Heart right ventricle (tissue), 16 donors: Measurements from ENCODE around the gene ATXN1. TPM values are rescaled to one million over a fixed set of nuclear protein-coding genes. Genes with fewer than 3 reads are reported as not detected.
"Not testable (repeated sequence)": the region's sequence is repeated elsewhere in the genome, so short reads cannot be mapped to it uniquely, and the experiment has no call there.

Source experiments
- ATAC-seq, 8 donors: fragments of 200-7000 bp; cut with Tn5 transposase; one replicate each; pipeline ENCODE4 v1.9.1; 2020; ENCODE audit warnings: mild to moderate bottlenecking in 8 of 8, moderate library complexity in 8 of 8, moderate number of reproducible peaks in 1 of 8
- DNase-seq, 2 donors: peaks; one replicate each; pipeline ENCODE4 v3.0.0-alpha.2; 2020
- H3K27ac ChIP-seq, 10 donors: fragments of 200-600 bp; sonication (generic) in 2 of 10; one replicate each; pipeline versions ENCODE4 v1.5.0 to v1.8.0; 2020 to 2022; ENCODE audit warnings: mild to moderate bottlenecking in 3 of 10
- H3K27me3 ChIP-seq, 7 donors: fragments of 200-600 bp; one replicate each; pipeline ENCODE4 v1.8.0; 2021 to 2022; ENCODE audit warnings: mild to moderate bottlenecking in 2 of 7
- H3K36me3 ChIP-seq, 9 donors: fragments of 200-600 bp; sonication (generic) in 1 of 9; one replicate each; pipeline versions ENCODE4 v1.5.0 to v1.8.0; 2020 to 2022; ENCODE audit warnings: mild to moderate bottlenecking in 2 of 9
- H3K4me1 ChIP-seq, 9 donors: fragments of 200-600 bp; sonication (generic) in 1 of 9; one replicate each; pipeline versions ENCODE4 v1.5.0 to v1.8.0; 2020 to 2022; ENCODE audit warnings: mild to moderate bottlenecking in 4 of 9
- H3K4me3 ChIP-seq, 10 donors: fragments of 200-600 bp; sonication (generic) in 2 of 10; one replicate each; pipeline versions ENCODE4 v1.5.0 to v1.8.0; 2020 to 2022; ENCODE audit warnings: mild to moderate bottlenecking in 7 of 10, moderate library complexity in 2 of 10
- H3K9me3 ChIP-seq, 11 donors: fragments of 200-600 bp in 10 of 11; sonication (generic) in 2 of 11; one replicate each; pipeline versions ENCODE4 v1.5.0 to v1.8.0; 2013 to 2022; ENCODE audit warnings: mild to moderate bottlenecking in 2 of 11, control low read depth in 1 of 11, moderate library complexity in 1 of 11
- CTCF ChIP-seq, 9 donors: fragments of 200-600 bp; sonication (generic) in 2 of 9; IDR thresholded peaks; one replicate each; pipeline versions ENCODE4 v1.5.0 to v1.8.0; 2021 to 2022; ENCODE audit warnings: antibody characterized with exemption in 9 of 9, mild to moderate bottlenecking in 5 of 9, moderate library complexity in 1 of 9
- WGBS, 2 donors: extraction: QIAGEN DNeasy Blood & Tissue Kit; methylation state at CpG; one replicate each; pipeline ENCODE4 v1.1.7; 2013; ENCODE audit warnings: inconsistent platforms in 1 of 2; 5-methylcytosine and 5-hydroxymethylcytosine counted together
- intact Hi-C, 10 donors: fragments of 100-400 bp; cut with DNase I; formaldehyde crosslinking; loops; one replicate each; pipeline versions ENCODE4 v1.11.1 to v1.14.2; 2022
- polyA plus RNA-seq, 2 donors: library from polyadenylated mRNA; stranded (reverse); fragments of 200-250 nt; gene quantifications; one replicate each; pipeline ENCODE4 v1.2.3, GENCODE V29; 2013
- total RNA-seq, 10 donors: library from RNA; stranded (reverse); fragmentation: NEBNext Ultra II Directional in 3 of 10; extraction: Animal tissue kit (Norgen Biotek cat#: 25700) in 3 of 10; gene quantifications; one replicate each; pipeline versions ENCODE4 v1.2.1 to v1.2.4, GENCODE V29; 2021 to 2023
- donor health status: Arrhythmogenic right ventricular cardiomyopathy.
- donor health status: ischemic (EF 13 %, LVEDD 7.1; RV severe dilation, severe dysfunction).
- donor health status: healthy with polysubstance abuse.
- donor health status: DM: no; HTN: yes; CAD: no.
- donor health status: DM: no; HTN: no; CAD: no.
- donor health status: ischemic (EF 25% LVEDD 6.9; RV normal size, moderate dysfunction).
- donor health status: ischemic (EF 25% LVEDD 5.7; RV mildly dilated, moderate dysfunction).
- donor health status: healthy.
- donor health status: DM: yes; HTN: yes; CAD: no.
- donor health status: Ischemic cardiomyopathy.
- donor health status: ischemic (EF 35%, LVEDD 5.7; RV mildly dilated, moderate dysfunction).
- donor health status: nonischemic (EF 11% LVEDD 7.7; RV severe dilation, severe dysfunction).
- donor health status: DM: yes; HTN: yes; CAD: no.
- donor health status: PGD.
- donor health status: ischemic (EF 29% LVEDD 5.4; RV normal size, mild dysfunction).
- donor health status: nonischemic (EF 23%, LVEDD 6.1; RV moderate dilation, normal function).

ATXN1 gene
- total and polyA plus RNA-seq, 12 donors, result 4.1 to 46.5 (median 40.3) TPM

- DNase-seq (no peak), ATAC-seq (no peak)
- 85 to 88% methylated on average over 4 of the region's 4 CpGs for WGBS, 2 donors
- TF ChIP-seq CTCF (IDR thresholded peaks at IDR 0.05), result no peak
- peaks cover 0 to 7% (median 0%) of the 10 kb centered on the region in 9 donors for H3K36me3 ChIP-seq
- intact Hi-C loops, result loop anchor here in 4 of 10 donors (5.0 to 10.0 kb wide), 2 partner anchors 350 to 353 kb away; partner anchors contain the start of gene ATXN1 (in 4 of the 4)
- no peaks in the 10 kb centered on the region for H3K9me3 ChIP-seq
- H3K4me1 ChIP-seq, result peaks cover 0 to 48% (median 24%) of the 10 kb centered on the region in 9 donors
- no peak overlapping the region for H3K4me3 ChIP-seq
- H3K27ac ChIP-seq, result no peak overlapping the region
- no peaks in the 10 kb centered on the region for H3K27me3 ChIP-seq
These were observed 349.1 kb downstream of the ATXN1 start for GRCh38 chr6:16412171-16412570.

- DNase-seq, result peak; percentile 50 to 71
- Histone ChIP-seq H3K36me3 (peaks cover 0 to 8% (median 0%) of the 10 kb centered on the region in 9 donors), H3K4me1 (peaks cover 0 to 64% (median 19%) of the 10 kb centered on the region in 9 donors), H3K9me3 (no peaks in the 10 kb centered on the region), H3K27ac (no peak overlapping the region), H3K4me3 (no peak overlapping the region), H3K27me3 (no peaks in the 10 kb centered on the region)
- peak; percentile 55 to 90 (median 83) for TF ChIP-seq CTCF (IDR thresholded peaks at IDR 0.05)
- 43 to 46% methylated on average over 19 of the region's 19 CpGs for WGBS, 2 donors
- intact Hi-C loops, result loop anchor here (1.0 to 10.0 kb wide), 6 partner anchors 77 to 355 kb away; partner anchors contain the start of gene ATXN1 (in 6 of the 10)
- ATAC-seq, result peak; percentile 35 to 84 (median 68)
These were observed 351.5 kb downstream of the ATXN1 start for GRCh38 chr6:16409531-16410441.

GRCh38 chr6:16408766-16409165 lies 352.5 kb downstream of the ATXN1 start:
- no peaks in the 10 kb centered on the region for H3K9me3 ChIP-seq
- peaks cover 0 to 61% (median 15%) of the 10 kb centered on the region in 9 donors for H3K4me1 ChIP-seq
- H3K4me3 ChIP-seq, result no peak overlapping the region
- no peak overlapping the region for H3K27ac ChIP-seq
- H3K27me3 ChIP-seq, result no peaks in the 10 kb centered on the region
- no peak for ATAC-seq
- H3K36me3 ChIP-seq, result peaks cover 0 to 8% (median 0%) of the 10 kb centered on the region in 9 donors
- DNase-seq, result no peak
- TF ChIP-seq CTCF (IDR thresholded peaks at IDR 0.05), result no peak
- WGBS, 2 donors, result 97 to 98% methylated on average over 3 of the region's 3 CpGs
- intact Hi-C loops, result loop anchor here in 9 of 10 donors (1.0 to 10.0 kb wide), 4 partner anchors 76 to 356 kb away; partner anchors contain the start of gene ATXN1 (in 2 of the 9)

- Histone ChIP-seq H3K9me3 (no peaks in the 10 kb centered on the region), H3K36me3 (peaks cover 0 to 8% (median 0%) of the 10 kb centered on the region in 9 donors), H3K27ac (peak overlapping the region in 1 of 10 donors; percentile 71), H3K4me1 (peaks cover 0 to 50% (median 5%) of the 10 kb centered on the region in 9 donors), H3K27me3 (no peaks in the 10 kb centered on the region), H3K4me3 (no peak overlapping the region)
- no peak for DNase-seq
- WGBS, 2 donors, result 87 to 90% methylated on average over 2 of the region's 2 CpGs
- intact Hi-C loops, result loop anchor here in 4 of 10 donors (5.0 to 10.0 kb wide), 2 partner anchors 75 to 358 kb away; partner anchors contain the start of gene ATXN1 (in 2 of the 4)
- TF ChIP-seq CTCF (IDR thresholded peaks at IDR 0.05), result no peak
- ATAC-seq, result no peak
These were observed 354.3 kb downstream of the ATXN1 start for GRCh38 chr6:16406966-16407365.

GRCh38 chr6:16406538-16406937 lies 354.7 kb downstream of the ATXN1 start:
- not testable (repeated sequence) for H3K9me3 ChIP-seq, H3K36me3 ChIP-seq, H3K27me3 ChIP-seq, ATAC-seq, DNase-seq, H3K4me3 ChIP-seq
- WGBS, 2 donors, result 93 to 95% methylated on average over 4 of the region's 4 CpGs
- H3K27ac ChIP-seq, result peak overlapping the region in 1 of 10 donors; percentile 71
- H3K4me1 ChIP-seq, result peaks cover 0 to 50% (median 5%) of the 10 kb centered on the region in 9 donors
- intact Hi-C loops, result loop anchor here in 4 of 10 donors (5.0 to 10.0 kb wide), 2 partner anchors 74 to 358 kb away; partner anchors contain the start of gene ATXN1 (in 2 of the 4)
